HG03175 (cell line): ENCODE data around the gene SBK2.
A peak's percentile ranks its signal among the peaks of the same experiment; 100 is the strongest.
"Not testable (repeated sequence)": the region's sequence is repeated elsewhere in the genome, so short reads cannot be mapped to it uniquely, and the experiment has no call there.

ENCODE experiments used
- ATAC-seq: cut with Tn5 transposase; IDR thresholded peaks from one replicate; pipeline ENCODE4 v1.9.1; 2021; ENCODE audit warnings: mild to moderate bottlenecking, moderate library complexity; ENCODE audit not compliant: unreplicated experiment

The SBK2 gene

GRCh38 chr19:55503502-55504251 lies 33.3 kb downstream of the SBK2 start:
- peak; percentile 95 for ATAC-seq

DNA sequence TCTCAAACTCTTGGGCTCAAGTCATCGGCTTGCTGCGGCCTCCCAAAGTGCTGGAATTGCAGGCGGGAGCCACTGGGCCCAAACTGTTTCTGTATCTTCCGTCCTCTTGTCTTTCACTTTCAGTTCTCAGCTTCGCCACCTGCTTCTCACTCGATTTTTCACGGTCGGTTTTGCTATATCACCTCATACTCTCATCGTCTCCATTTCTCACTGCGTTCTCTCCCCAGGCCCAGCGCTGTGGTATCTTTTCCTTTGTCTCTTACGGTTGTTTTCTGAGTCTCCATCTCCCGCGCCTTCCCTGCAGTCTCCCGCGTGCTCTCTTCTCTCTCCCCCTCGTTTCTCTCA lies 33.8 kb downstream of the SBK2 start:
- ATAC-seq, result no peak

GRCh38 chr19:55502197-55502952 lies 34.6 kb downstream of the SBK2 start:
- ATAC-seq, result no peak

DNA sequence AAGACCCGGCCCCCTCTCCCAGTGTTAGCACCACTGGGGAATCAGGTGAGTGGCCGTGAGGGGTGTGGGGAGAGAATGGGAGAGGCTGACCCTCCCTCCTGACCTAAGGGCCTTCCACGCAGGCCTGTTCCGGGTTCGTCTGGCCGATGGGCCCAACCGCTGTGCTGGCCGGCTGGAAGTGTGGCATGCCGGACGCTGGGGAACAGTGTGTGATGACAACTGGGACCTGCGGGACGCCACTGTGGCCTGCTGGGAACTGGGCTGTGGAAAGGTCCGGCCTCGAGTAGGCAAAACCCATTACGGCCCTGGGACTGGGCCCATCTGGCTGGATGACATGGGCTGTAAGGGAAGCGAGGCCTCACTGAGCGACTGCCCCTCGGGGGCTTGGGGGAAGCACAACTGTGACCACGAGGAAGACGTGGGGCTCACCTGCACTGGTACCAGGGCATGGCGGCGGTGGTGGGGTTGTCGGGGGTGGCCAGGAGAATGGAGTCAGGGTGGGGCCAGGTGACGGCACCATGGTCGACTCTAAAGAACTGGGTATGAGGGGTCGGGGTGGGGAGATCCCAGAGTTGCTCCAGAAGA lies 36.5 kb downstream of the SBK2 start:
- no peak for ATAC-seq

- ATAC-seq, result no peak
Measured at GRCh38 chr19:55498246-55498840, 38.6 kb downstream of the SBK2 start.

GRCh38 chr19:55497763-55498162 lies 39.2 kb downstream of the SBK2 start:
- ATAC-seq, result no peak

DNA sequence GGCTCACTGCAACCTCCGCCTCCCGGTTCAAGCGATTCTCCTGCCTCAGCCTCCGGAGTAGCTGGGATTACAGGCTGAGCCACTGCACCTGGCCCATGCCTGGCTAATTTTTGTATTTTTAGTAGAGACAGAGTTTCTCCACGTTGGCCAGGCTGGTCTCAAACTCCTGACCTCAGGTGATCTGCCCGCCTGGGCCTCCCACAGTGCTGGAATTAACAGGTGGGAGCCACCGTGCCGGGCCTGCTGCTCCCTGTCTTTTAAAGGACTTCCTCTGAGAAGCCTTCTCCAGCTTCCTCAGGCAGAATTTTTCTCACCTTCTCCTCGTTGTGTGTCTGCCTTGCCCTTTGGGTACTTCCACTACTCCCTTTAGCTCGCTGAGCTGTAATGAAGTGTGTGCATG lies 40.1 kb downstream of the SBK2 start:
- ATAC-seq, result not testable (repeated sequence)

DNA sequence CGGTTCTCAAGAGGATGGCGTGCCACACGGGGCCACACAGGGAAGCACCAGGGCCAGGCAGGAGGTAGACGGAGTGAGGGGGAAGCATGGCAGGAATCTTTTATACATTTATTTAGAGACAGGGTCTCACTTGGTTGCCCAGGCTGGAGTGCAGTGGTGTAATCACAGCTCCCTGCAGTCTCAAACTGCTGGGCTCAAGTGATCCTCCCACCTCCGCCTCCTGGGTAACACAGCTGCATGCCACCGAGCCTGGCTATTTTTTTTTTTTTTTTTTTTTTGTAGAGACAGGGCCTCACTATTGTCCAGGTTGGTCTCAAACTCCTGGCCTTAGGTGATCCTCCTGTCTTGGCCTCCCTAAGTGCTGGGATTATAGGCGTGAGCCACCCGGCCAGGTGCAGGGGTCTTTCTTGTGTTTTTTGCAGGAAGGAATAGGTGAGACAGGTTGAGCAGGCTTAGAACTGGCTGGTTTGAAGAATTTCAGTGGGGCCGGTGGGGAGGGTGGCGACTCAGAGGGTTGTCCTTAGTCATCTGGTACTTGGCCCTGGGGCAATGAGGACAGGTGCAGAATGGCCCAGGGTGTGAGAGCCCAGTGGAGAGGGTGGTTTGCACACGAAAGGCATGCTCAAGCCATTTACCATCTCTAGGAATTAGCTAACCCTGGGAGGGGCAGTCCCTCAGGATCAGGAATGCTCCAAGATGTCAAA lies 41.1 kb downstream of the SBK2 start:
- no peak for ATAC-seq

DNA sequence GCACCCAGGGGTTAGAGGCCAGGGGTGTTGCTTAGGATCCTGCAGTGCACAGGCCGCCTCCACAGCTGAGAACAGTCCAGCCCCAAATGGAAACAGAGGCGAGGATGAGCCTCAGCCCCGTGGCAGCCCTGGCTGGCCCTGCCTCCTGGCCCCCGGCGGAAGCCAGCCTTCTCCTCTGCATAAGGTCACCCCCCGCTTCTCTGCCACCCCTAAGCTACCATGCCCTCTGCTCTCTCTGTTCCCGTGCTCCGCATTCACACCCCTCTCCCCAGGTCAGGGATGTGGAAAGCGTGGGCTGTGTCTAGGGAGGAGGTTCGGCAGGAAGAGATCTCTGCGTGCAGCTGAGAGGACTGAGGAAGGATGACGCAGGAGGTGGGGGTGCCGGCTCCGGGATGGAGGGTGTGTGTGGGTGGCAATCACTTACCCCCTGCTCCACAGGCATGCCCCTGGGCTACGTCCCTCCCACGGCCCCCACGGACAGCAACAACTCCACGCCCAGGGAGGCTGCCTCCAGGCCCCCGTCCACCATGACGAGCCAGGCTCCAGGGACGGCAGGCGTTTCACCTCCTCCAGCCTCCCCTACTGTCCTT lies 42.7 kb downstream of the SBK2 start:
- ATAC-seq, result no peak

GRCh38 chr19:55493645-55494171 lies 43.2 kb downstream of the SBK2 start:
- ATAC-seq, result no peak

DNA sequence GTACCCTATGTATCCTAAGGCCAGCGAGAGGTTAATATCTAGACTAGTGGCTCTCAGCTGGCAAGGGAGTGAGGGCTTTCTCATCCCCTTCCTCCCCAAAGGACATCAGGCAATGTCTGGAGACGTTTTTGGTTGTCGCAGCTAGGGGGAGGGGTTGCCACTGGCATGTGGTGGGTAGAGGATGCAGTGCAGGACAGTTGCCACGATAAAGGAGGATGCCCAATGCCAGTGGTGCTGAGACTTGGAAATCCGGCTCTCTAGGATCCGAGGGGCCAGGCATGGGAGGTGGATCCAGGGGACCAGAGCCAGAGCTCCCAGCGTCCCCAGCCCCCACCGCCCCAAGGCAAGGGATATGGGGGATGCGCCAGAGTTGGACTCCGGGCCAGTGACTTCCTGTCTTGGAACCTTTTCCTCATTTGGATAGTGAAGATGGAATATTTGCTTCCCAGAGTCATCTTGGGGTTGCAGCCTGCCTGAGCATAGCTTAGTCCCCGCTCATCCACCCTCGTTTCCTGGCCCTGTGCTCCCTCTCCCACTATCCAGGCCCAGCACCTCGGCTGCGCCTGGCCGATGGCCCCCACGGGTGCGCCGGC lies 43.8 kb downstream of the SBK2 start:
- no peak for ATAC-seq

- no peak for ATAC-seq
Measured at GRCh38 chr19:55492362-55492944, 44.5 kb downstream of the SBK2 start.

GRCh38 chr19:55491546-55492360 lies 45.2 kb downstream of the SBK2 start:
- ATAC-seq, result no peak

DNA sequence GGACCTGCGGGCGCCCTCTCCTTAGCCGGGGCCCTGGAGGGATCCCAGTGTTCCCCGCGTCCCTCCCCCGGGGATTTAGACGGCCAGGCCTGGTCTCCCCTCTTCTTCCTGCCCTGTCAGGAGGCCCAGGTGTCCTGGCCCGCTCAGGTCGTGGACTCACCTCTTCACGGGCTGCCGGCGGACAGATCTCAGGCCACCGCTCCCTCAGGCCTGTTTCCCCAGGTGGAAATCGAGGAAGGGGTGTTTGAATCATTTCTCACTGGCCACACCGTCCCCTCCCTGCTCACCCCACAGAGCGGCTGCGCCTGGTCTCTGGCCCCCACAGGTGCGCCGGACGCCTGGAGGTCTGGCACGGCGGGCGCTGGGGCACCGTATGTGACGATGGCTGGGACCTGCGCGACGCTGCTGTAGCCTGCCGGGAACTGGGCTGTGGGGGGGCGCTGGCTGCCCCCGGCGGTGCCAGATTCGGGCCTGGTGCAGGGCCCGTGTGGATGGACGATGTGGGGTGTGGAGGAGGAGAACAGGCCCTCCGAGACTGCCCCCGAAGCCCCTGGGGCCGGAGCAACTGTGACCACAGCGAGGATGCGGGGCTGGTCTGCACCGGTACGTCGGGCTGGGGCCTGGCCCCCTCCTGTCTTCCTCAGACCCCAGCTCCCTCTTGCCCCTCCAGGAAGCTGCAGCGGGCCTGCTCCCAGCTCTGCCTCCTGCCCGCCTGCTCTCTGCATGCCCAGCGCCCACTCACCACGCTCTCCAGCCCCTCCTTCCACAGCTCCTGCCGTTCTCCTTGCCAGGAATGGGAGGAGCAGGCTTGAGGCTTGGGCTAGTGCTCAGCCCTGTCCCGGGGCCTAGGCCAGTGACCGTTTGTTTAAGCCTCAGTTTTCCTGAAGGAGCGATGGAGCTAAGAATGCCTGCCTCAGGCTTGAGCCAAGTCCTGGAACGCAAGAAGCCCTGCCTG lies 46.2 kb downstream of the SBK2 start:
- ATAC-seq, result no peak

- ATAC-seq, result no peak
Measured at GRCh38 chr19:55489711-55490477, 47.0 kb downstream of the SBK2 start.

DNA sequence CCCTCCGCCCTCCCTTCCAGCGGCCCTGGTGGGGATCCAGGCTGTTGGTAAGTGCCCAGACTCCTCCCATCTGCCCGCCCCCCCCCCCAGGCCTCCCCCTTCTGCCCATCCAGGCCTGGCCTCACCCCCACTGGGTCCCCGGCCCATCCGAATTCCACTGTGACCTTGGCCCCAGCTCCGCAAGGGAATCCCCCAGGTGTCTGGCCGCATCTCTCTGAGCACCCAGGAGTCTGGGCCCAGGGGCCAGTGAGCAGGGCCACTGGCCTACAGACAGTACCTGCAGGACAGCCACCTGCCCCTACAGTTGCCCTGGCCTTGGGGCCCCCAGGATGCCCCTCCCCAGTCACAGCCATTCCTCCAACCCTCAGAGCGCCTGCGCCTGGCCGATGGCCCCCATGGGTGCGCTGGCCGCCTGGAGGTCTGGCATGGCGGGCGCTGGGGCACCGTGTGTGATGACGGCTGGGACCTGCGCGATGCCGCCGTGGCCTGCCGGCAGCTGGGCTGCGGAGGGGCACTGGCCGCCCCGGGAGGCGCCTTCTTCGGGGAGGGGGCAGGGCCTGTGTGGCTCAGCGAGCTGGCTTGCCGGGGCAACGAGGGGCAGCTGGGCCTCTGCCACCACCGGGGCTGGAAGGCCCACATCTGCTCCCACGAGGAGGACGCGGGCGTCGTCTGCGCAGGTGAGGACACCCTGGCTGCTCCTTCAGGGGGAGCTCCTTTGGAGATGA lies 47.8 kb downstream of the SBK2 start:
- ATAC-seq, result no peak
